Stomach (tissue), 4 donors: ENCODE data around the gene ERC2.

Experiments used
- CTCF ChIP-seq, 7 experiments: fragments of 450-650 bp in 4 of 7; fragments of 200-600 bp in 3 of 7; sonication (generic) in 3 of 7; IDR thresholded peaks; one replicate each; pipeline ENCODE4 v1.5.1; 2016 to 2019; ENCODE audit warnings: antibody characterized with exemption in 7 of 7, control low read depth in 2 of 7, mild to moderate bottlenecking in 1 of 7
- POLR2AphosphoS5 ChIP-seq, 3 donors: sonication (generic); formaldehyde crosslinking; IDR thresholded peaks; one replicate each; pipeline ENCODE4 v1.6.1; 2016; ENCODE audit warnings: antibody characterized with exemption in 3 of 3

- no peak for TF ChIP-seq CTCF (IDR thresholded peaks at IDR 0.05)
- no peak for TF ChIP-seq POLR2AphosphoS5 (IDR thresholded peaks at IDR 0.05)
Measured at GRCh38 chr3:55609230-55609827, 858.9 kb downstream of the ERC2 start.
